ENCODE data around the gene ZDHHC14. TPM values are rescaled to one million over a fixed set of nuclear protein-coding genes. Genes with fewer than 3 reads are reported as not detected.

ZDHHC14 gene
- total RNA-seq, 1 experiment from 2014 or later: 1.7 TPM

DNA sequence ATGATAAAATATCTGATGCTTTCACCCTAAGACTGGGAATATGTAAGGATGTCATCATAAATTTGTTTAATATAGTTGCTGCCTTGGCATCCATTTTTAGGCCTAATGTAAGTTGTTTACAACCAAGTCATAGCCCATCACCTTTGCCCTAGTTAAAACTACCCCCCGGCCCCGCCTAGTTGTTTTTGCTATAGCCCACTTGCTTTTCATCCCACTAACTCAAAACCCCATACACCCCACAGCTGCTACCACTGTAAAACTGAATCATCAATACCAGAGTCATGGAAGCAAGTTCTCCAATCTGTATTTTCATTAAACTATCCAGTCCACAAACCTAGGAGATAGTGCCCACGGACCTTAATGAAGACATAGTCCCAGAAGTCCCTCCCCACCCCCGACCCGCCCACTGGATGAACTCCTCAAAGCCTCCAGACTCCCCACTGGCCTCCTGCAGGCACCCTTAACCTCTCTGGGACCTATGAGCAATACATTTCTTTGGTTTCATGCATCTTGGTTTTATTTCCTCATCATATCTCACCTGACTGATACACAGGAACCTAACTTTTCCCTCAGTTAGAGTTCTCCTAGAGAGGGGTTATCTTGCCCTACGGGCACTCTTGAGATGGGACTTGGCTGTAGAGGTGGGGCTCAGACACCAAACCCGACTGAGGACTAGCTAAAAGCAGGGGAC lies 12.5 kb upstream of the ZDHHC14 start:
- Histone ChIP-seq H3T11ph (ENCODE audit: low read length) (no peak overlapping the region), H3K27ac (ENCODE audit: insufficient read length, low read depth, low read length) (no peak overlapping the region), H3K4ac (ENCODE audit: low read depth, low read length) (no peak overlapping the region), H4K91ac (ENCODE audit: insufficient read length, low read depth, low read length) (no peak overlapping the region), H3K27me3 (ENCODE audit: insufficient read depth, low read length) (no peaks in the 10 kb centered on the region), H3K56ac (ENCODE audit: insufficient read length, low read depth, low read length) (no peak overlapping the region), H3K23me2 (ENCODE audit: insufficient read length, low read depth, low read length, poor library complexity, severe bottlenecking) (no peaks in the 10 kb centered on the region), H2BK12ac (ENCODE audit: insufficient read length, low read depth, low read length) (no peak overlapping the region), H3K79me1 (ENCODE audit: insufficient read depth, low read depth, low read length, poor library complexity, severe bottlenecking) (no peaks in the 10 kb centered on the region), H2BK120ac (ENCODE audit: low read depth, low read length, poor library complexity, severe bottlenecking) (no peak overlapping the region), H4K8ac (replicated peaks; ENCODE audit: insufficient read length, low read depth, low read length) (no peak overlapping the region), H3K4me1 (ENCODE audit: insufficient read depth, low read length) (no peaks in the 10 kb centered on the region; the same call in 1 of the 2 replicates), H3K4me2 (ENCODE audit: insufficient read depth, insufficient read length, low read length) (no peak overlapping the region), H4K20me1 (ENCODE audit: control insufficient read depth, insufficient read depth, insufficient read length) (no peaks in the 10 kb centered on the region), H3K79me2 (ENCODE audit: insufficient read depth, low read length) (no peaks in the 10 kb centered on the region), H3K9ac (ENCODE audit: extremely low read depth, insufficient read length, low read length) (no peak overlapping the region), H2BK5ac (ENCODE audit: insufficient read length, low read length) (no peak overlapping the region), H2AK5ac (ENCODE audit: insufficient read length, low read length) (no peak overlapping the region), H3K23ac (ENCODE audit: insufficient read length, low read depth, low read length) (no peak overlapping the region), H3K14ac (ENCODE audit: insufficient read depth, low read length) (no peak overlapping the region), H4K5ac (ENCODE audit: insufficient read length, low read depth, low read length) (no peak overlapping the region), H2BK15ac (ENCODE audit: low read depth, low read length) (no peak overlapping the region), H2AFZ (ENCODE audit: low read length) (no peak overlapping the region), H2BK20ac (ENCODE audit: low read depth, low read length, poor library complexity, severe bottlenecking) (no peak overlapping the region), H3K18ac (ENCODE audit: insufficient read length, low read depth, low read length) (no peak overlapping the region), H3K9me3 (ENCODE audit: control insufficient read depth, low read depth, low read length) (no peaks in the 10 kb centered on the region)
- Mint-ChIP-seq H3K4me3 (no peak overlapping the region), H3K4me1 (peaks cover 0 to 6% of the 10 kb centered on the region in 2 experiments), H3K27ac (no peak overlapping the region), H3K27me3 (ENCODE audit: low read depth) (no peaks in the 10 kb centered on the region; the same call in 1 of the 2 replicates), H3K36me3 (ENCODE audit: insufficient read depth in 1 of 3, low read depth in 3 of 3) (no peaks in the 10 kb centered on the region), H3K9me3 (no peaks in the 10 kb centered on the region)
- no peak for DNase-seq
- no CpG with 5 or more reads among the region's 7 CpGs for WGBS (ENCODE audit: extremely low coverage, insufficient read length, low lambda C conversion rate)
- TF ChIP-seq, protein P1, sequence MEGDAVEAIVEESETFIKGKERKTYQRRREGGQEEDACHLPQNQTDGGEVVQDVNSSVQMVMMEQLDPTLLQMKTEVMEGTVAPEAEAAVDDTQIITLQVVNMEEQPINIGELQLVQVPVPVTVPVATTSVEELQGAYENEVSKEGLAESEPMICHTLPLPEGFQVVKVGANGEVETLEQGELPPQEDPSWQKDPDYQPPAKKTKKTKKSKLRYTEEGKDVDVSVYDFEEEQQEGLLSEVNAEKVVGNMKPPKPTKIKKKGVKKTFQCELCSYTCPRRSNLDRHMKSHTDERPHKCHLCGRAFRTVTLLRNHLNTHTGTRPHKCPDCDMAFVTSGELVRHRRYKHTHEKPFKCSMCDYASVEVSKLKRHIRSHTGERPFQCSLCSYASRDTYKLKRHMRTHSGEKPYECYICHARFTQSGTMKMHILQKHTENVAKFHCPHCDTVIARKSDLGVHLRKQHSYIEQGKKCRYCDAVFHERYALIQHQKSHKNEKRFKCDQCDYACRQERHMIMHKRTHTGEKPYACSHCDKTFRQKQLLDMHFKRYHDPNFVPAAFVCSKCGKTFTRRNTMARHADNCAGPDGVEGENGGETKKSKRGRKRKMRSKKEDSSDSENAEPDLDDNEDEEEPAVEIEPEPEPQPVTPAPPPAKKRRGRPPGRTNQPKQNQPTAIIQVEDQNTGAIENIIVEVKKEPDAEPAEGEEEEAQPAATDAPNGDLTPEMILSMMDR (conservative IDR thresholded peaks at IDR 0.05): no peak

Data from H9 (cell line).